K562 (cell line): Measurements from ENCODE around the gene METTL25B. TPM values are rescaled to one million over a fixed set of nuclear protein-coding genes. Genes with fewer than 3 reads are reported as not detected.

ENCODE experiments used
- CAMTA2 ChIP-seq: fragments of 250-450 bp; sonication (Bioruptor Pico); conservative IDR thresholded peaks from 2 replicates; pipeline ENCODE4 v1.5.1; 2022
- DPF2 ChIP-seq: fragments of 450-650 bp; IDR thresholded peaks from 2 replicates; pipeline ENCODE4 v1.6.1; 2016
- ERF ChIP-seq: fragments of 450-650 bp; formaldehyde crosslinking; IDR thresholded peaks from 2 replicates; pipeline ENCODE4 v1.4.0; 2020; ENCODE audit warnings: mild to moderate bottlenecking, mixed read lengths
- ESRRA ChIP-seq: fragments of 450-650 bp; IDR thresholded peaks from 2 replicates; pipeline ENCODE4 v1.6.1; 2014; ENCODE audit warnings: low read depth, mild to moderate bottlenecking, moderate library complexity, borderline replicate concordance
- FOXO4 ChIP-seq: fragments of 450-650 bp; formaldehyde crosslinking; IDR thresholded peaks from 2 replicates; pipeline ENCODE4 v1.4.0; 2020; ENCODE audit warnings: mild to moderate bottlenecking, moderate library complexity
- GTF3C2 ChIP-seq: IDR thresholded peaks from 3 replicates; pipeline ENCODE4 v1.6.1; 2011; ENCODE audit warnings: borderline replicate concordance, mild to moderate bottlenecking, moderate library complexity; ENCODE audit not compliant: insufficient read length; ENCODE audit errors: extremely low read depth
- HDAC2 ChIP-seq: fragments of 450-650 bp; IDR thresholded peaks from 2 replicates; pipeline ENCODE4 v1.6.1; 2016; ENCODE audit warnings: mild to moderate bottlenecking
- IFI16 ChIP-seq: fragments of 250-450 bp; sonication (Bioruptor Pico); IDR thresholded peaks from 2 replicates; pipeline ENCODE4 v2.1.2; 2022; ENCODE audit warnings: mild to moderate bottlenecking, inconsistent platforms
- MECOM ChIP-seq: fragments of 250-450 bp; sonication (Bioruptor Pico); IDR thresholded peaks from 2 replicates; pipeline ENCODE4 v1.8.0; 2022; ENCODE audit warnings: inconsistent platforms
- MEF2A ChIP-seq: IDR thresholded peaks from 2 replicates; pipeline ENCODE4 v1.6.1; 2011; ENCODE audit warnings: low read depth, mild to moderate bottlenecking, low read length, moderate library complexity; ENCODE audit not compliant: control insufficient read depth
- XRCC3 ChIP-seq: fragments of 450-650 bp; IDR thresholded peaks from 2 replicates; pipeline ENCODE4 v1.6.1; 2017; ENCODE audit warnings: mild to moderate bottlenecking, moderate library complexity
- ZNF277 ChIP-seq: fragments of 250-450 bp; sonication (Bioruptor Pico); IDR thresholded peaks from 2 replicates; pipeline ENCODE4 v1.8.0; 2022; ENCODE audit warnings: inconsistent platforms, mild to moderate bottlenecking, moderate library complexity, borderline replicate concordance
- ZNF586 ChIP-seq: fragments of 450-650 bp; formaldehyde crosslinking; conservative IDR thresholded peaks from 2 replicates; pipeline ENCODE4 v1.4.0; 2020; ENCODE audit warnings: mild to moderate bottlenecking, moderate library complexity
- polyA plus RNA-seq, 8 experiments: library from polyadenylated mRNA; depleted of rRNA in 4 of 8; stranded (reverse) in 5 of 8; unstranded in 3 of 8; fragments of >200 nt; fragmentation: Nextera tagmentation in 2 of 8; fragmentation: Illumina TruSeq in 1 of 8; extraction: Ambion mirVana in 2 of 8; extraction: Trizol in 1 of 8; gene quantifications; 2 replicates each; pipeline versions ENCODE4 v1.2.1 to v1.2.3, GENCODE V29; 2011 to 2014; ENCODE audit warnings: inconsistent platforms in 1 of 8, missing spikeins in 1 of 8
- total RNA-seq, 7 experiments: library from RNA; depleted of rRNA in 6 of 7; stranded (reverse); fragments of >200 nt in 6 of 7; fragmentation: Illumina TruSeq in 2 of 7; extraction: Trizol in 2 of 7; gene quantifications; 2 replicates each; pipeline versions ENCODE4 v1.2.1 to v1.2.3, GENCODE V29; 2011 to 2021; ENCODE audit warnings: low replicate concordance in 1 of 7
- TF ChIP-seq, protein P1 (sequence below), 2 experiments: fragments of 450-650 bp; conservative IDR thresholded peaks; 2 replicates each; pipeline ENCODE4 v1.6.1; 2017; ENCODE audit warnings: mild to moderate bottlenecking in 2 of 2, moderate library complexity in 2 of 2
- TF ChIP-seq, protein P2 (sequence below), 2 experiments: fragments of 250-450 bp in 1 of 2; fragments of 450-650 bp in 1 of 2; sonication (Bioruptor Pico) in 1 of 2; IDR thresholded peaks; 2 replicates each; pipeline versions ENCODE4 v1.6.1 to v1.8.0; 2016 to 2021; ENCODE audit warnings: mild to moderate bottlenecking in 2 of 2, moderate library complexity in 2 of 2, missing compliant biosample characterization in 1 of 2, missing genetic modification characterization in 1 of 2

Gene METTL25B
- total and polyA plus RNA-seq, 9 of the 15 experiments (the other 6 are each of a cell fraction or from before 2014, with no cell fraction given): 7.7 to 48.3 (median 33.1) TPM

DNA sequence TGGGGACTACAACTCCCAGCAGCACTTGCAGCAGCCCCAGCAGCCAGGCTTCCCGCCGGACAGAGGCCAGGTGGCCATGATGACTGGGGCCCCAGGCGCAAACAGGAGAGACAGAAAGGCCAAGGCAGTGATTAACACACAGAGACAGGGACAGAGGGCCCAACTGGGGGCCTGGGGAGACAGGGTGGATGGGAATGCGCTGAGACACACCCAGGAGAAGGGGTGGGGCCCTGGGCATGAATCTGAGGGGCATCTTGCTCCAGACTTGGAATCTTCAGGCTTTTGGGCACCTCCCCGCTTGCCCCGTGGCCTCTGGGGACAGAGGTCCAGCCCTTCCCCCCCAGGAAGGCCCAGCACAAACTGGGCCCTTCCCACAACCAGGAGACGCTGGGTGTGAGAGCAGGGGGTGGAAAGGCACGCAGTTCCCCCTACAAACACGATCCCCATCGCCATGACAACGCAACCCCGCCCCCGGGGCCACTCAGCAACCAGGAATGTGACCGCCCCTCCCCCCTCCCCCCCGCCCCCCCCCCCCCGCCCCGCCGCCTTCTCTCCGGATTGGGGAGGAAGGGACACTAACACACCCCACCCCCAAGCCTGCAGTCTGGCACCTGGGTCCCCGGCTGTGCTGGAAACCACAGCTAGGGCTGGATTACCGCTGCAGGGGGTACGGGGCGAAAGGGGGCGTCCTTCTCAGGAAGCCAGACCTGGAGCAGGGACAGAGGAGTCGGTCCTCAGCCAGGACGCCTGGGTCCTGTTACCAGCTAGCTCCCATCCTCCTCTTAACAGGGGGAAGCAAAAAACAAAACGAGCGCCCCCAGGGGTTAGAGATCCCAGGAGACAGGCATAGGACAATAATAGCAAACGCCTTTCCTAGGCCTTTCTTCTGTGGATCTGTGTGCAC lies 18.7 kb downstream of the METTL25B start (continued):
- TF ChIP-seq GTF3C2 (no peak), ERF (CRISPR knock-in tag) (peak; percentile 43; the same call in 1 of the 2 replicates), ZNF586 (no peak), MECOM (CRISPR knock-in tag) (no peak), XRCC3 (no peak), ZNF277 (CRISPR knock-in tag) (no peak), MEF2A (no peak), DPF2 (no peak), IFI16 (no peak), CAMTA2 (CRISPR knock-in tag) (no peak), FOXO4 (CRISPR knock-in tag) (no peak), ESRRA (no peak), HDAC2 (no peak)
- TF ChIP-seq, protein P1, sequence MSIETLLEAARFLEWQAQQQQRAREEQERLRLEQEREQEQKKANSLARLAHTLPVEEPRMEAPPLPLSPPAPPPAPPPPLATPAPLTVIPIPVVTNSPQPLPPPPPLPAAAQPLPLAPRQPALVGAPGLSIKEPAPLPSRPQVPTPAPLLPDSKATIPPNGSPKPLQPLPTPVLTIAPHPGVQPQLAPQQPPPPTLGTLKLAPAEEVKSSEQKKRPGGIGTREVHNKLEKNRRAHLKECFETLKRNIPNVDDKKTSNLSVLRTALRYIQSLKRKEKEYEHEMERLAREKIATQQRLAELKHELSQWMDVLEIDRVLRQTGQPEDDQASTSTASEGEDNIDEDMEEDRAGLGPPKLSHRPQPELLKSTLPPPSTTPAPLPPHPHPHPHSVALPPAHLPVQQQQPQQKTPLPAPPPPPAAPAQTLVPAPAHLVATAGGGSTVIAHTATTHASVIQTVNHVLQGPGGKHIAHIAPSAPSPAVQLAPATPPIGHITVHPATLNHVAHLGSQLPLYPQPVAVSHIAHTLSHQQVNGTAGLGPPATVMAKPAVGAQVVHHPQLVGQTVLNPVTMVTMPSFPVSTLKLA (conservative IDR thresholded peaks at IDR 0.05): peak; percentile 50 to 73; a peak in 3 of 4 replicates
- TF ChIP-seq, protein P2, sequence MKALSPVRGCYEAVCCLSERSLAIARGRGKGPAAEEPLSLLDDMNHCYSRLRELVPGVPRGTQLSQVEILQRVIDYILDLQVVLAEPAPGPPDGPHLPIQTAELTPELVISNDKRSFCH (CRISPR knock-in tag; IDR thresholded peaks at IDR 0.05): no peak
- TF ChIP-seq, protein P2 (tag; IDR thresholded peaks at IDR 0.05): no peak
- TF ChIP-seq, all 486 proteins: peak for 76
